Fibroblast of pulmonary artery (primary cell): ENCODE measurements around the gene MEGF9.

ENCODE experiments used
- DNase-seq: peaks from one replicate; pipeline ENCODE4 v3.0.0-alpha.2; 2010; ENCODE audit warnings: low read depth
- H3K4me3 ChIP-seq: replicated peaks from 2 replicates; pipeline ENCODE4 v1.5.1; 2011; ENCODE audit warnings: low read depth, mild to moderate bottlenecking, control low read depth, low read length, moderate library complexity
- TF ChIP-seq, protein P1 (sequence below): IDR thresholded peaks from 2 replicates; pipeline ENCODE4 v1.5.1; 2011; ENCODE audit warnings: mild to moderate bottlenecking, control low read depth, low read length, inconsistent platforms; ENCODE audit errors: missing control alignments

MEGF9 gene

DNA sequence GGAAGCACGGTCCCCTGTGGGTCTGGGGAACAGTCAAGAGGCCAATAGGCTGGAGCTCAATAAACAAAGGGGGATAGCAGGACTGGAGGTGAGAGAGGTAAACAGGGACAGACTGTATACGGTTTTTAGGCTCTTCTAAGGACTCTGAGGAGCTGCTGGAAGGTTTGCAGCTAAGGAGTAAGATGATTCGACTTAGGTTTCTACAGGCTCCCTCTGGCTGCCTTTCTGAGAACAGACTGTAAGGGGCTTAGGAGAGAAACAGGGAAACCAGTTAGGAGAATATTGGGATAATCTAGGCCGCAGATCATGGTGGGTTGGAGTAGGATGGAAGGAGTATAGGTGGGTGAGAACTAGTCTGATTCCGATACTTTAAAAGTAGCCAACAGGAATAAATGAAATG lies 144.7 kb downstream of the MEGF9 start:
- no peak for DNase-seq
- TF ChIP-seq, protein P1, sequence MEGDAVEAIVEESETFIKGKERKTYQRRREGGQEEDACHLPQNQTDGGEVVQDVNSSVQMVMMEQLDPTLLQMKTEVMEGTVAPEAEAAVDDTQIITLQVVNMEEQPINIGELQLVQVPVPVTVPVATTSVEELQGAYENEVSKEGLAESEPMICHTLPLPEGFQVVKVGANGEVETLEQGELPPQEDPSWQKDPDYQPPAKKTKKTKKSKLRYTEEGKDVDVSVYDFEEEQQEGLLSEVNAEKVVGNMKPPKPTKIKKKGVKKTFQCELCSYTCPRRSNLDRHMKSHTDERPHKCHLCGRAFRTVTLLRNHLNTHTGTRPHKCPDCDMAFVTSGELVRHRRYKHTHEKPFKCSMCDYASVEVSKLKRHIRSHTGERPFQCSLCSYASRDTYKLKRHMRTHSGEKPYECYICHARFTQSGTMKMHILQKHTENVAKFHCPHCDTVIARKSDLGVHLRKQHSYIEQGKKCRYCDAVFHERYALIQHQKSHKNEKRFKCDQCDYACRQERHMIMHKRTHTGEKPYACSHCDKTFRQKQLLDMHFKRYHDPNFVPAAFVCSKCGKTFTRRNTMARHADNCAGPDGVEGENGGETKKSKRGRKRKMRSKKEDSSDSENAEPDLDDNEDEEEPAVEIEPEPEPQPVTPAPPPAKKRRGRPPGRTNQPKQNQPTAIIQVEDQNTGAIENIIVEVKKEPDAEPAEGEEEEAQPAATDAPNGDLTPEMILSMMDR: no peak
- no peak overlapping the region for H3K4me3 ChIP-seq

DNA sequence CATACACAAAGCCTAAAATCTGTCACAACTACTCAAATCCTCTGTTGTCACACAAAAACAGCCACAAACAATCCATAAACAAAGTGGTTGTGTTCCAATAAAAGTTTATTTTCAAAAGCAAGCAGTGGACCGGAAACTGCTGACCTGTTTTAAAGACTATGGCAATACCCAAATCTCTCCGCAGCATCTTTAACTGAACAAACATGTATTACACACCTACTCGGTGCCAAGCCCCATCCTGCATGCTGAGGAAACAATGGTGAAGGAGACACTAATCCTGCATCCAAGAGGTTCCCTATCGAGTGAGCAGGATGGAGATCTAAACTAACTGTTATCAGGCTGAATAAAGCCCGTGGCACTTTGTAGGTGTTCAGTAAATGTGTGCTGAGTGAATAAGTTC lies 145.5 kb downstream of the MEGF9 start:
- TF ChIP-seq, protein P1: no peak
- H3K4me3 ChIP-seq: no peak overlapping the region
- no peak for DNase-seq

DNA sequence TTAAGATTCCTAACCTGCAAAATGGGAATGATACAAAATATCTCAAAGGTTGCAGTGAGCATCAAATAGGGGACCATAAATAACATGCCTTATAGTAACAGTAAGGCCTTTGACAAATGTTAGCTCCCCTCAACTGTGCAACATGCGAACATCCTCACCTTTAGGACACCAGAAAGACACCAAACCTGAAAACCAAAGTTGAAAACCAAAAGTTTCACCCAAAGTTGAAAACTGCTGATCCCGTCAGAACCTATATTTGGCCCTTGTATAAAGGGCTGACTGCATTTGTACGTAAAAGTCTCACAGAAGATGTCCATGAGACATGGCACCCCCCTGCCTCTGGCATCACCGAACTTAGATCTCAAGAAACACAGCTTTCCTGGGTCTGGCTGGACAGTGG lies 146.4 kb downstream of the MEGF9 start:
- TF ChIP-seq, protein P1: no peak
- no peak for DNase-seq
- H3K4me3 ChIP-seq: no peak overlapping the region

DNA sequence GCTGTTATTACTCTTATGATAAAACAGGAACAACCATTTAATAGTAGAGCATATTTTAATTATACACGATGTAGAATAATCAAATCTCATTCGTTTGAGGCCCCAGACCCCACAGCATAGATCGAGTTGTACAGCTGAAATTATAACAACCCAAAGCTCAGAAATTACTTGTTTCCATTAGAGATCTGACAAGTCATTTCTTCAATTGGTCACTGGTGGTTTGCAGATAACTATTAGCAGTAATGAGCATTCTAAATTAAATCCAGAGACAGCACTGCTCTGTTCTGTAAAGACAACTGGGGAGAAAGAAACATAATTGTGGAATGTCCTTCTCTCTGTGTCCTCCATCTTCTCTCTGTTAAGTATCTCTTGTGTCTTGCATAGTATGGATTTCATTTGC lies 147.2 kb downstream of the MEGF9 start:
- TF ChIP-seq, protein P1: no peak
- DNase-seq: no peak
- no peak overlapping the region for H3K4me3 ChIP-seq

DNA sequence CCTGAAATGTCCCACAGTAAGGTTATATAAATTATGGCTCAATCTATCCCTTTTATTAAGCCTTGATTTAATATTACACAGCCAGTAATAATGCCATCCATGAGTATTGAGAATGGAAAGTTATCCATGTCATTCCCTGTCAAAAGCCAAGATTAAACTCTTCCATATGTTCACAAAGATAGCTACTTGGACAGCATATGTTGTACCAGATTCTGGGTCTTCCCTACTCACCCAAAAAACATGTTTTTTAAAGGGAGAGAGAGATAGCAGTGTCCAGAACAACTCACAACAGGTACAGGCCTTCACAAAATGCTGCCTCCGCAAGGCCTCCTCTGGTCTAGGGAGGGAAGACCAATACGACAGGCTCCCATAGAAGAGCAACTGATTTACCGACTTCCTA lies 149.7 kb downstream of the MEGF9 start:
- DNase-seq: no peak
- no peak overlapping the region for H3K4me3 ChIP-seq
- TF ChIP-seq, protein P1: no peak

DNA sequence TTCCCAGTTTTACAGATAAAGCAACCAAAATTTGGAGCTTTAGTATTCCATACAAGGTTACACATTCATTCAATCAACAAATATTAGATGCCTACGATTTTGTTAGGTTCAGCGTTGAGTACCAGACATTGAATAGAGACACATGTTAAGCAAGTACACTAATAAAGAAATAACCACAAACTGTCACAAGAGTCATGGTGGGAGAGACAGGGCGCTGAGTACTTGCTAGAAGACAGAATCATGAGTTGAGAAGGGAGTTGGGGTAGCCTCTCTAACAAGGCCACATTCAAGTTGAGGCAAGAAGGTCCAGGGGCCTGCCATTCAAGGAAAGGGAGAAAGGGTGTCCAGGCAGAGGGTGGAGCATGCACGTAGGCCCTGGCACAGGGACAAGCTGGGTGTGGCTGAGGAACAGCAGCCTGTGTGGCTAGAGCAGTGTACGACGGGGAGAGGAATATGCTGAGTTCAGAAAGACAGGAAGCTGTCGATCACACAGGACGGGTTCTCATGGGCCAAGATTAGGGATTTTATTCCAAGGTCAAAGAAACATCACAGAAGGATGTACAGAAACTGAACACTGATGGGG lies 151.3 kb downstream of the MEGF9 start:
- no peak overlapping the region for H3K4me3 ChIP-seq
- TF ChIP-seq, protein P1: no peak
- no peak for DNase-seq

DNA sequence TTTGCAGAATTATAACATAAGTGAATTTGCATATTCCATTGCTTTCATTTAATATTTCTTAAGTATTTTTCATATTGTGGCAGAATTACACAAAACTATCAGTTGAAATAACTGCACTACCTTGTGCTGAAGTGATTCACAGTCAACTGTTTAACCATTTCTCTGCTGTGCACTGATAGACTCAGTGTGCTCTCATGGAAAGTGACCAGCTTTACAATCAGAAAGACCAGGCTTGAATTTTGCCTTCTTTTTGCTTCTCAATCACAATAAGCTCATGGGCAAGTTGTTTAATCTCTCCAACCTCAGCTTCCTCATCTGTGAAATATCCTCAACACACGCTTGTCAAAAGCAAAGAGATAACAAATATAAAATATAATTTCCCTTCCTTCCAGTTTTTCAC lies 152.6 kb downstream of the MEGF9 start:
- TF ChIP-seq, protein P1: no peak
- no peak overlapping the region for H3K4me3 ChIP-seq
- DNase-seq: no peak
